SK-N-MC (cell line): ENCODE results near the gene TM4SF1.
A peak's percentile ranks its signal among the peaks of the same experiment; 100 is the strongest.
"Not testable (repeated sequence)": the region's sequence is repeated elsewhere in the genome, so short reads cannot be mapped to it uniquely, and the experiment has no call there.

Experiments used
- DNase-seq: peaks from one replicate; pipeline ENCODE4 v3.0.0-alpha.2; 2011; ENCODE audit warnings: low read depth, low spot score
- H3K27ac ChIP-seq: fragments of 200-600 bp; sonication (generic); 2 replicates; pipeline ENCODE4 v1.5.1; 2016; ENCODE audit warnings: mixed run types
- H3K36me3 ChIP-seq: fragments of 200-600 bp; sonication (generic); 2 replicates; pipeline ENCODE4 v1.6.1; 2017; ENCODE audit warnings: antibody characterized with exemption, low read length, mixed read lengths; ENCODE audit not compliant: insufficient read depth
- H3K4me3 ChIP-seq: fragments of 200-600 bp; sonication (generic); 2 replicates; pipeline ENCODE4 v1.5.1; 2016
- H3K9ac ChIP-seq: fragments of 200-600 bp; sonication (generic); 2 replicates; pipeline ENCODE4 v1.8.0; 2017; ENCODE audit warnings: mixed run types, mixed read lengths; ENCODE audit not compliant: insufficient read length
- H3K9me3 ChIP-seq: fragments of 200-600 bp; sonication (generic); 2 replicates; pipeline ENCODE4 v1.6.1; 2017; ENCODE audit warnings: low read depth, mild to moderate bottlenecking, antibody characterized with exemption, low read length, moderate library complexity, mixed read lengths
- EZH2 ChIP-seq: fragments of 200-600 bp; sonication (generic); IDR thresholded peaks from one replicate; pipeline ENCODE4 v1.6.1; 2017; ENCODE audit warnings: antibody characterized with exemption
- FOXP2 ChIP-seq: optimal IDR thresholded peaks from 2 replicates; pipeline ENCODE3; 2011; ENCODE audit warnings: mild to moderate bottlenecking, moderate library complexity; ENCODE audit not compliant: insufficient read depth; ENCODE audit errors: extremely low read length, control extremely low read depth
- POLR2AphosphoS5 ChIP-seq: IDR thresholded peaks from 2 replicates; pipeline ENCODE4 v1.6.1; 2012; ENCODE audit warnings: mild to moderate bottlenecking, low read depth, low read length, borderline replicate concordance

The TM4SF1 gene

GRCh38 chr3:149353581-149354184 lies 23.8 kb downstream of the TM4SF1 start:
- Histone ChIP-seq H3K36me3 (no peaks in the 10 kb centered on the region), H3K9ac (no peak overlapping the region), H3K27ac (no peak overlapping the region), H3K9me3 (no peaks in the 10 kb centered on the region), H3K4me3 (no peak overlapping the region)
- no peak for TF ChIP-seq POLR2AphosphoS5
- no peak for TF ChIP-seq EZH2
- TF ChIP-seq FOXP2: no peak
- no peak for DNase-seq

- no peak for TF ChIP-seq POLR2AphosphoS5
- no peak for TF ChIP-seq EZH2
- no peak for TF ChIP-seq FOXP2
- Histone ChIP-seq H3K36me3 (no peaks in the 10 kb centered on the region), H3K4me3 (no peak overlapping the region), H3K9ac (no peak overlapping the region), H3K27ac (no peak overlapping the region), H3K9me3 (no peaks in the 10 kb centered on the region)
- no peak for DNase-seq
Measured at GRCh38 chr3:149352556-149352955, 24.9 kb downstream of the TM4SF1 start.

GRCh38 chr3:149343951-149344350 lies 33.5 kb downstream of the TM4SF1 start:
- Histone ChIP-seq H3K36me3 (no peaks in the 10 kb centered on the region), H3K9me3 (no peaks in the 10 kb centered on the region), H3K27ac (no peak overlapping the region), H3K9ac (no peak overlapping the region), H3K4me3 (no peak overlapping the region)
- TF ChIP-seq POLR2AphosphoS5 (no peak), EZH2 (no peak), FOXP2 (no peak)
- DNase-seq: no peak

- no peaks in the 10 kb centered on the region for H3K36me3 ChIP-seq
- H3K9ac ChIP-seq: no peak overlapping the region
- DNase-seq: peak; percentile 47
- H3K27ac ChIP-seq: no peak overlapping the region
- TF ChIP-seq FOXP2: no peak
- no peak for TF ChIP-seq EZH2
- no peak; the same call in 1 of the 2 replicates for TF ChIP-seq POLR2AphosphoS5
- no peak overlapping the region for H3K4me3 ChIP-seq
- H3K9me3 ChIP-seq: no peaks in the 10 kb centered on the region
Measured at GRCh38 chr3:149342413-149343380, 34.8 kb downstream of the TM4SF1 start.

- Histone ChIP-seq H3K4me3 (no peak overlapping the region), H3K9me3 (no peaks in the 10 kb centered on the region), H3K27ac (no peak overlapping the region), H3K9ac (no peak overlapping the region), H3K36me3 (no peaks in the 10 kb centered on the region)
- TF ChIP-seq FOXP2 (no peak), EZH2 (no peak), POLR2AphosphoS5 (no peak)
- no peak for DNase-seq
Measured at GRCh38 chr3:149340310-149340933, 37.0 kb downstream of the TM4SF1 start.

- H3K4me3 ChIP-seq: no peak overlapping the region
- H3K27ac ChIP-seq: no peak overlapping the region
- no peaks in the 10 kb centered on the region for H3K9me3 ChIP-seq
- H3K9ac ChIP-seq: no peak overlapping the region
- no peaks in the 10 kb centered on the region for H3K36me3 ChIP-seq
- DNase-seq: no peak
- TF ChIP-seq EZH2 (no peak), FOXP2 (no peak), POLR2AphosphoS5 (no peak)
Measured at GRCh38 chr3:149339931-149340309, 37.5 kb downstream of the TM4SF1 start.

GRCh38 chr3:149337486-149337885 lies 40.0 kb downstream of the TM4SF1 start:
- not testable (repeated sequence) for H3K27ac ChIP-seq, H3K9me3 ChIP-seq, DNase-seq, H3K9ac ChIP-seq, H3K36me3 ChIP-seq, H3K4me3 ChIP-seq

- TF ChIP-seq FOXP2: no peak
- TF ChIP-seq POLR2AphosphoS5: no peak
- no peak for DNase-seq
- Histone ChIP-seq H3K36me3 (no peaks in the 10 kb centered on the region), H3K9me3 (no peaks in the 10 kb centered on the region), H3K9ac (no peak overlapping the region), H3K4me3 (no peak overlapping the region), H3K27ac (no peak overlapping the region)
Measured at GRCh38 chr3:149336925-149337324, 40.5 kb downstream of the TM4SF1 start.
